HUES64 (cell line): ENCODE results near the gene AKAP13.

Experiments used
- H3K27ac ChIP-seq: 2 replicates; pipeline ENCODE4 v1.7.0; 2013; ENCODE audit warnings: low read depth, low read length, inconsistent platforms
- H3K27me3 ChIP-seq: 2 replicates; pipeline ENCODE4 v1.6.1; 2013; ENCODE audit warnings: mild to moderate bottlenecking, low read length; ENCODE audit not compliant: insufficient read depth
- H3K36me3 ChIP-seq: 2 replicates; pipeline ENCODE4 v1.6.1; 2013; ENCODE audit warnings: mild to moderate bottlenecking, low read length; ENCODE audit not compliant: insufficient read depth
- H3K4me1 ChIP-seq: 2 replicates; pipeline ENCODE4 v1.6.1; 2013; ENCODE audit warnings: mild to moderate bottlenecking, low read length, moderate library complexity; ENCODE audit not compliant: insufficient read depth
- H3K4me3 ChIP-seq: 2 replicates; pipeline ENCODE4 v1.5.1; 2013; ENCODE audit warnings: mild to moderate bottlenecking, low read length, moderate library complexity
- H3K9ac ChIP-seq: 2 replicates; pipeline ENCODE4 v1.6.1; 2013; ENCODE audit warnings: mild to moderate bottlenecking, low read depth, low read length
- H3K9me3 ChIP-seq: 2 replicates; pipeline ENCODE4 v1.6.1; 2013; ENCODE audit warnings: low read depth, low read length; ENCODE audit not compliant: insufficient read depth
- whole genome bisulfite sequencing: fragments of 150-250, 120-280 bp; methylation state at CpG from one replicate; pipeline ENCODE4 v1.1.7; 2013; ENCODE audit warnings: missing lambda C conversion rate; 5-methylcytosine and 5-hydroxymethylcytosine counted together

Gene AKAP13

DNA sequence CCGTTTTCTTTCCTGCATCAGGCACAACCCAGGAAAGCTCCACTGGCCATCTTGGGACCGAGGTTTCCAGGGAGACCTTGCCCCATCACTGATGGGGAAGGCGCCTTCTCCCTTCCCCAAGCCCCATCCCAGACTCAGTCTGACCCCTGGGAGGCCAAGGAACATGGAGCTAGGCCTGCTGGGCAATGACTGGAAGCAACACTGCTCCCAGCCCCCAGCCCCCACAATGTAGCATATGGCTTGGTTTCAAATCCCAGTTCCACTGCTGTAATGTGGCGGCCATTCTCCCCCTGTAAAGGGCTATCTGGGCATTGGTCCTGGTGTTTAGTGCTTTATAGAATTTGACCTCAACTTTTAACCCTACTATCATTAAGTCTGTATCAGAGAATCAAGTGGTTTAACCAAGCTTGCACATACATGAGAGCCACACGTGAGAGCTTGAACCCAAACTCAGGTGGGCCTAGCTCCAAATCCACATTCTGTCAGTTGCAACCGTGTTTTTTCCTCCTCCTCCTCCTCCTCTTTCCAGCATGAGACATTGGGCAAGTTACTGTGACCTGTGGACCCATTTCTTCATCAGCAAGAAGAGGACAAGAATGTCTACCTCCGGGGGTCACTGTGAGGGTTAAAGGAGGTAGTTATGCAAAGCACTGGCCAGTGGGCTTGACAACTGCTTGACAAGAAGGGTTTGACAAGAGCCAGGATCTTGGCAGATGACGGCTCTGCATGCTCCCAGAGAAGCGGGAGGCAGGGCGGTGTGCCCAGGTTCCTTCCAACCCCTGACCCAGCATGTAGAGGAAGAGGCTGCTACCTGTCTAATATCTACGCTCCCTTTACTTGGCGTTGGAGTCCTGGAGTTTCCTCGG lies 376.9 kb downstream of the AKAP13 start:
- 92% methylated on average over 12 of the region's 13 CpGs for WGBS
- Histone ChIP-seq H3K36me3 (peaks cover 28% of the 10 kb centered on the region), H3K9me3 (no peaks in the 10 kb centered on the region)

DNA sequence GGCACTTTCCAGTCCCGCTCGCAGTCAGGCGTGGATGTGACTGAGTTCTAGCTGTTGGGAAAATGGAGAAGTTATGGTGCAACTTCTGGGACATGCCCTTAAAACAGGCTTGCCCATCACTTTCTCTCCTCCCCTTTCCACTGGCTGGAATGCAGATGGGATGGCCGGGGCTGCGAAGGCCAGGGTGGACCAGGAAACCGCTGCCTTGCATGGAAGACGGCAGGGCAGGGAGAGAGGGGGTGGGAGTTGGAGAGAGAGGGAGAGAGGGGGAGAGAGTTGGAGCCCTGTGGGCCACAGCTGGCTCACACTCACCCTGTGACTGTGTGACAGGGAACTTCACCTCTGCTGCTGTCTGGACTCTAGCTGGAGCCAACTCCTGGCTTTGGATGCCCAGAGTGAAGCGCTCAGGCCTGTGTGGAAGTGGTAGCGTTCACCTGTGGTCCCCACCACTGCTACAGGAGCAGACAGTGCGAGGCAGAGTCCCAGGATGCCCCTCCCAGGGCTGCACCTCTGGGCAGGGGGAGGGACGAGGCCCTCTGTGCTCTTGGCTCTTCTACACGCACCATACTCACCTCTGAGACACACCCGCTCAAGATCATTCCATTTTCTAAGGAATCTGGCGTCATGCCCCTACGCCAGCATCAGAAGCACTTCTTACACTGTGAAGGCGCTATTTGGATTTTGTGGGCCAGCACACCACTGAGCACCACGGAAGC lies 377.7 kb downstream of the AKAP13 start:
- H3K9me3 ChIP-seq, result no peaks in the 10 kb centered on the region
- no peak overlapping the region; the same call in 1 of the 2 replicates for H3K9ac ChIP-seq
- 89% methylated on average over 17 of the region's 17 CpGs for WGBS
- peaks cover 28% of the 10 kb centered on the region for H3K36me3 ChIP-seq
- no peaks in the 10 kb centered on the region for H3K27me3 ChIP-seq
- no peak overlapping the region for H3K4me3 ChIP-seq
- H3K4me1 ChIP-seq, result no peaks in the 10 kb centered on the region
- H3K27ac ChIP-seq, result no peak overlapping the region

More for the DNA sequence above, 376.9 kb downstream of the AKAP13 start:
- no peak overlapping the region for H3K27ac ChIP-seq
- no peak overlapping the region for H3K4me3 ChIP-seq
- no peak overlapping the region for H3K9ac ChIP-seq
- H3K27me3 ChIP-seq, result no peaks in the 10 kb centered on the region
- H3K4me1 ChIP-seq, result peaks cover 4% of the 10 kb centered on the region

DNA sequence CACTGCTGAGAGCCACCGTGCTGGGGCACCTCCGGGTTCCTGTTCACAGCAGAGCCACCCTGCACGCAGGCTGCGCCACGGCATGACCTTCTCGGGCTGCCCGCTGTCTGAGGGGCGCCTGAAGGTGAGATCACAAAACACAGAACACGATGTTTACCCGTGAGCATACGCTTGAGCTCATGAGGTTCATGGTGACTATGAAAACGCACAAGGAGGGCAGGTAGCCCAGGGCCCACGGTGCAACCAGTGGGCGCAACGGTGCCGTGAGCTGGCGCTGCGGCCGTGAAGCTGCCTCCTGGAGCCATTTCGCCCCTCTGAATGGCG lies 378.2 kb downstream of the AKAP13 start:
- no peaks in the 10 kb centered on the region for H3K9me3 ChIP-seq
- peaks cover 28% of the 10 kb centered on the region for H3K36me3 ChIP-seq
- no peak overlapping the region for H3K9ac ChIP-seq
- H3K4me1 ChIP-seq, result no peaks in the 10 kb centered on the region
- H3K27ac ChIP-seq, result no peak overlapping the region
- WGBS, result 97% methylated on average over 21 of the region's 21 CpGs
- no peaks in the 10 kb centered on the region for H3K27me3 ChIP-seq
- H3K4me3 ChIP-seq, result no peak overlapping the region

DNA sequence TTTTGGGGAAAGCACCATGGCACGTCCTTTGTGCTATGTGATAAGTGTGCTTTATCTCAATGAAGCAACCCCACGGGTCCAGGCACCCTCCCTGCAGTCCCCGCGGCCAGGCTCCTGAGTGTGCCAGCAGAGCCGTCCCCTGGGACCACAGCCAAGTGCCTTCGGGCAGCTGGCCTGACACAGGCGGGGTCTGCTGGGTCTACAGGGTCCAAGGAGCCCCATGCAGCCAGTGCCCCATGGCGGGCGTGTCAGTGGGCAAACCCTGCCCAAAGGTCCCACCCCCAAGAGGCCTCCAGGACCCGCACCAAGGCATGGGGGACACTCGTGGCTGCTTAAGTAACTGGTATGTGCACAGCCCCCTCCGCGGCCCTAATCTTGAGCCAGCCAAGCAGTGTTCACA lies 379.0 kb downstream of the AKAP13 start:
- Histone ChIP-seq H3K36me3 (peaks cover 28% of the 10 kb centered on the region), H3K27ac (no peak overlapping the region), H3K4me1 (0 out of 2 replicates have a peak, but pooled peaks cover under 1% of the 10 kb centered on the region), H3K4me3 (no peak overlapping the region), H3K9me3 (no peaks in the 10 kb centered on the region), H3K9ac (no peak overlapping the region), H3K27me3 (no peaks in the 10 kb centered on the region)
- 96% methylated on average over 13 of the region's 13 CpGs for WGBS

DNA sequence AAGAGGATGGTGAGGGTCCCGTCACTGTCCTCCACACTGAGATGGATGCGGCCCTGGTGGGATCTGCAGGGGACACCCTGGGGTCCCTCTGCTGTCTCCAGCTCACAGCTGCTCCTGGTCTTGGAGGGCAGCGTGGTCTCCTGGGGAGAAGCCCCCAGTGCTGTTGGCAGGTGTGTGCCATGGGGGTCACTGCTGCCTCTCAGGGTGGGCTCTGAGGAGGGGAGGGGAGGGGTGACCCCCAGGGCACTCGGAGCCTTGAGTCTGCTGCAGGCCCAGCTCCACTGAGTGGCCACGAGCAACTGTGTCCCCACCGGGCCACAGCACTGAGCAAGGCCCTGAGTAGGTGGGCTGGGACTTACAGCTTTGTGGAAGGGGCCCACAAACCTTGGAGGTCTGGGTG lies 379.6 kb downstream of the AKAP13 start:
- Histone ChIP-seq H3K9me3 (no peaks in the 10 kb centered on the region), H3K9ac (no peak overlapping the region), H3K36me3 (peaks cover 28% of the 10 kb centered on the region), H3K4me3 (no peak overlapping the region), H3K4me1 (0 out of 2 replicates have a peak, but pooled peaks cover 2% of the 10 kb centered on the region), H3K27ac (no peak overlapping the region), H3K27me3 (no peaks in the 10 kb centered on the region)
- WGBS, result 94% methylated on average over 6 of the region's 6 CpGs

DNA sequence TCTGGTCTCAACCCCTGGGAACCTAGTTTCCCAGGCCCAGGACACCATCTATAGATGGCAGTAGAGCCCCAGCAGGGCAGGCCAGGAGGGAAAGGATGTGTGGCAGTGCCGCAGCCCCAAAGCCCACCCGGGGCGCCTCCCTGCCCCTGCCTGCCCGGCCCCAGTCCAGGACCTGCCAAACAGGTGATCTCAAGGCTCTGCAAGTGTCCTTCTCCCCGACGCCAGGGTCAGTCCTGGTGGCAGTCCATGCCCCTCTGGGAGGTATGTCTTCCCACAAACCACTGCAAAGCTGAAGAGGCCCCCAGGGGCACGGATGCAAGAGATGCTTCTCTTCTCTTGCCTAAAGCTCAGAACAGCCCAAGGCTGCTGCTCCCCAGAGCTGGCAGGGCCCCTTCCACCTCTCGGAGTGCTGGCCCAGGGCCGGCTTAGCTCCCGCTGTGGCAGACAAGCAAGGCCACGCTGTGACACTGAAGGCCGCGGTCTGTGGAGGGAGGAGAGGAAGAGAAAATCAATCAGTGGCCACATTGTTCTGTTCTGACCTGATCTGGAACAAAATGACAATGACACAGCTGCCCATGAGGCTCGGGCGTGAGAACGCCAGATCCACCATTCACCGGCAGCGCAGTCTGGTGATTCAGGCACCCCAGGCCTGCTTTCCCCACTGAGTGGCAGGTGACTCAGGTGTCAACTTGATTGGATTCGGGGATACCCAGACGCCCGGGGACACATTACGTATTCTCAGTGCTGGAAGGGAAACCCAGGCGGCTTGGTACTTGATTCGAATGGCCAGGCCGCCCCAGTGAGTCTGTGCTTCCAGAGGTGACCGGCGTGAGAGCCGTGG lies 380.3 kb downstream of the AKAP13 start:
- H3K36me3 ChIP-seq, result peaks cover 24% of the 10 kb centered on the region
- 95% methylated on average over 28 of the region's 28 CpGs for whole genome bisulfite sequencing
- H3K9me3 ChIP-seq, result no peaks in the 10 kb centered on the region
- no peak overlapping the region for H3K27ac ChIP-seq
- H3K27me3 ChIP-seq, result no peaks in the 10 kb centered on the region
- no peak overlapping the region for H3K4me3 ChIP-seq
- H3K4me1 ChIP-seq, result 0 out of 2 replicates have a peak, but pooled peaks cover 2% of the 10 kb centered on the region
- H3K9ac ChIP-seq, result no peak overlapping the region

DNA sequence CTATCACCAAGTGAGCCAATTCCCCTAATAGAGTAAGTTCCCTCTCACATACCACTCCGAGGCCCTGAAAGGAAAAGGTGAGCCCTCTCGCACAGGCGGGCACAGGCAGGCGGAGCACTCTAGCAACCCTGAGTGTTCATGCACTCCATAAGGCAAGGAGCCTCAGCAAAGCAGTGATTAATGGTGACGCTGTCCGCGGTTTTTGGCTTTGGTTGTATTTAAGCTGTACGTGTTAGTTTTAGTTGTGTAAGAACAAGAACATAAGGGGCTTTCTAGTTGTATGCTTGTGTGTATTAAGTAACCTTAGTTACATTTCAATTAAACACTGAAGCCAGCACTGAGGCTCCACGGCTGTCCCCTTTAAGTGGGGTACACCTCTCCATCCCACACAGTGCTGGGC lies 381.2 kb downstream of the AKAP13 start:
- Histone ChIP-seq H3K4me3 (no peak overlapping the region), H3K27me3 (no peaks in the 10 kb centered on the region), H3K36me3 (peaks cover 23% of the 10 kb centered on the region), H3K9ac (no peak overlapping the region), H3K4me1 (0 out of 2 replicates have a peak, but pooled peaks cover 10% of the 10 kb centered on the region), H3K27ac (no peak overlapping the region), H3K9me3 (no peaks in the 10 kb centered on the region)
- 94% methylated on average over 9 of the region's 9 CpGs for WGBS

DNA sequence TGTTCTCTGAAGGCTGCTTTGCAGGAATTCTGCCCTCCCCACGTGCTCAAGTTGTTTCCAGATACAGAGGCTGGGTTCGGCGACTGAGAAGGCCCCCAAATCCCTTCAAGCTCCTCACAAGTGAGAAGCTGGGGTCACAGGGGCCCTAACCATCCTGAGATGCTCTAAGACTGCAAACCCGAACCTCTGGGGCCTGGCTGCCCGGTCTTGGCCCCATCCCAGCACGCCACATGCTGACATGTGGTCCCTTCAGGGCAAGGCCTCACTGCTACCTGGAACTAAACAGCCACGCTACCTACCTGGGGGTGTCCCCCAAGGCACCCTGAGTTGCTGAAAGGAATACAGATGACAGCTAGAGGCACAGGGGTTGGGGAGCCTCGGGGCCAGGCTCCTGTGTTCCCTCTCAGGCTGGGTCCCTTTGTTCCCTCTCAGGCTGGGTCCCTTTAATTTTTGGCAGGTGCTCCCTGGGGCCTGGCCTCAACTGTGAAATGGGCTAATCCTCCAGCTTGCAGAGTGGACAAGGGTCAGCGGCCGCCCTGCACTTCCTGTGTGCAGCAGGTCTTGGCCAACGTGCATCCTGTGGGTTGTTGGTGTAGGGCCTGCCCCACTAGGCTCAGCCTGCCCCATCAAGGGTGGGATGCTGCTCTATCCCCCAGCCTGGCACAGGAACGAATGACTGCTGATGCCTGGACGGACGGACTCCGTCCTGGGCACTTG lies 381.8 kb downstream of the AKAP13 start:
- H3K27ac ChIP-seq, result no peak overlapping the region
- H3K4me3 ChIP-seq, result no peak overlapping the region
- H3K36me3 ChIP-seq, result peaks cover 23% of the 10 kb centered on the region
- no peaks in the 10 kb centered on the region for H3K27me3 ChIP-seq
- 0 out of 2 replicates have a peak, but pooled peaks cover 12% of the 10 kb centered on the region for H3K4me1 ChIP-seq
- no peaks in the 10 kb centered on the region for H3K9me3 ChIP-seq
- 94% methylated on average over 15 of the region's 15 CpGs for WGBS
- H3K9ac ChIP-seq, result no peak overlapping the region

DNA sequence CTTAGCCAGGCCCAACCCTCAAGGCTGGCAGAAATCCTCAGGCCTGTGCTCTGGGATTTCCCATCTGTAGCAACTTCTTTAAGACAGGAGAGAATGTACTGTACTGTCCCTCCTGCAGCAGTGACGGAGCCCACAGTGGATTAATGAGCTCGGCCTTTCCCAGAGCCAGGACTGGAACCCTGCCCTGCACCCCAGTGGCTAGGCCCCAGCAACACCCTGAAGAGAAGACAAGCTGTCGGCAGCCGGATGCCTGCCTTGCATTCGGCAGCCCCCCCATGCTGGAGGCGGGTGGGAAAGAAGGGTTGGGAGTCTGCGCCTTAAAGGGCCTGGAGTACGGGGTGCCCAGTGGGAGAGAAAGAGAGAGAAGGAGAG lies 382.3 kb downstream of the AKAP13 start:
- Histone ChIP-seq H3K4me3 (no peak overlapping the region), H3K9me3 (no peaks in the 10 kb centered on the region), H3K27me3 (no peaks in the 10 kb centered on the region), H3K27ac (no peak overlapping the region), H3K36me3 (peaks cover 22% of the 10 kb centered on the region), H3K4me1 (0 out of 2 replicates have a peak, but pooled peaks cover 12% of the 10 kb centered on the region), H3K9ac (no peak overlapping the region)
- 96% methylated on average over 8 of the region's 8 CpGs for WGBS

DNA sequence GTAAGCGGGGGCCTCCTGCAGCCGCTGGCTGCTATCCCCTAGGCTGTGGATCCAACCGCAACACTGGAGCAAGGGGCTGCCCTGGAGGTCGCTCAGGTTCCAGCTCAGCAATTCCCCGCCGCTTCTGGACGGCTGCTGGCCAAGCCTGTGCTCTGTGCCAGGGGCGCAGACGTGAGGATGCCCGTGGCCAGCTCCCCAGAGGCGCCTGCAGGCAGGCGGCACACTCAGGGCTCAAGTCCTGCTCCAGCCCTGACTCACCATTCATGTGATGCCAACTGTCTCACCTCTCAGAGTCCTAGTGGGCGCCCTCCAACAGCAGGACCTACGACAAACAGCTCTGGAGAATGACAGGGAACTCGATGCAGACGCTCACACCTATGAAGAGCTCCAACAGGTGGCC lies 382.8 kb downstream of the AKAP13 start:
- Histone ChIP-seq H3K27me3 (no peaks in the 10 kb centered on the region), H3K27ac (no peak overlapping the region), H3K9ac (no peak overlapping the region), H3K4me1 (0 out of 2 replicates have a peak, but pooled peaks cover 12% of the 10 kb centered on the region), H3K4me3 (no peak overlapping the region), H3K36me3 (peaks cover 21% of the 10 kb centered on the region), H3K9me3 (no peaks in the 10 kb centered on the region)
- WGBS, result 95% methylated on average over 16 of the region's 16 CpGs
